Ascending aorta (tissue), 2 donors: Measurements from ENCODE around the gene EME2. TPM values are rescaled to one million over a fixed set of nuclear protein-coding genes. Genes with fewer than 3 reads are reported as not detected.

Experiments
- DNase-seq, 2 donors: peaks; one replicate each; pipeline ENCODE4 v3.0.0-alpha.2; 2019; ENCODE audit warnings: low spot score in 2 of 2
- H3K27ac ChIP-seq, 2 donors: fragments of 200-600 bp; sonication (generic); one replicate each; pipeline ENCODE4 v1.5.1; 2016 to 2017; ENCODE audit warnings: mild to moderate bottlenecking in 1 of 2
- H3K27me3 ChIP-seq: fragments of 200-600 bp; sonication (generic); one replicate; pipeline ENCODE4 v1.5.1; 2017
- H3K36me3 ChIP-seq, 2 donors: fragments of 200-600 bp; sonication (generic); one replicate each; pipeline ENCODE4 v1.5.1; 2016
- H3K4me1 ChIP-seq, 2 donors: fragments of 200-600 bp; sonication (generic); one replicate each; pipeline ENCODE4 v1.5.1; 2016 to 2017; ENCODE audit warnings: mild to moderate bottlenecking in 1 of 2
- H3K4me3 ChIP-seq, 2 donors: fragments of 200-600 bp; sonication (generic); one replicate each; pipeline ENCODE4 v1.5.1; 2016 to 2017; ENCODE audit warnings: mild to moderate bottlenecking in 1 of 2
- H3K9me3 ChIP-seq, 2 donors: fragments of 200-600 bp; sonication (generic); one replicate each; pipeline ENCODE4 v1.5.1; 2016
- intact Hi-C: fragments of 100-400 bp; cut with DNase I; formaldehyde crosslinking; loops from one replicate; pipeline ENCODE4 v1.15.1; 2023
- total RNA-seq: library from RNA; depleted of rRNA; stranded (reverse); fragments of >200 nt; gene quantifications from one replicate; pipeline ENCODE4 v1.1.0, GENCODE V29; 2016
- TF ChIP-seq, protein P1 (sequence below), 3 experiments: fragments of 200-600 bp in 2 of 3; fragments of 450-650 bp in 1 of 3; sonication (generic) in 2 of 3; IDR thresholded peaks; one replicate each; pipeline ENCODE4 v1.5.1; 2016 to 2019; ENCODE audit warnings: antibody characterized with exemption in 3 of 3, mild to moderate bottlenecking in 1 of 3, moderate library complexity in 1 of 3

EME2 gene
- total RNA-seq, 1 donor from 2014 or later: 25.3 TPM

DNA sequence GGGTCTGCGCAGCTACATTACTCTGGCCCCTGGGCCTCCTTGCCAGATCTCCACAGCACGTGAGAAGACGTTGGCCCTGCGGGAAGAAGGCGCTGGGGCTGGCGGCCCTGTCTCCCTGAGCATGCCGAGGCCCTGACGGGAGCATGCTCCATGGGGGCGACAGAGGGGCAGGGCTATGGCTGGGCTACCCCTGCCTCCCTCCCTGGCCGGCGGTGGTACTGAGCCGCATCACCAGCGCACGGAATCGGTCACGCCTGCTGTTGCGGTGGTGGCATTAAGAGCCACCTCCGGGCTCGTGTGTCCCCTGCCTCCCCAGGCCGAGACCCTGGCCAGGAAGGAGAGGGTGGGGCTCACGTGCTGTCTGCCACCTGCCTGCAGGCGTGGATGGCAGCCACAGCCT, 38.5 kb upstream of the EME2 start:
- no peak for DNase-seq
- Histone ChIP-seq H3K27ac (no peak overlapping the region), H3K4me3 (no peak overlapping the region), H3K36me3 (peaks cover 40 to 45% of the 10 kb centered on the region in 2 donors), H3K4me1 (no peaks in the 10 kb centered on the region), H3K27me3 (no peaks in the 10 kb centered on the region), H3K9me3 (no peaks in the 10 kb centered on the region)
- TF ChIP-seq, protein P1, sequence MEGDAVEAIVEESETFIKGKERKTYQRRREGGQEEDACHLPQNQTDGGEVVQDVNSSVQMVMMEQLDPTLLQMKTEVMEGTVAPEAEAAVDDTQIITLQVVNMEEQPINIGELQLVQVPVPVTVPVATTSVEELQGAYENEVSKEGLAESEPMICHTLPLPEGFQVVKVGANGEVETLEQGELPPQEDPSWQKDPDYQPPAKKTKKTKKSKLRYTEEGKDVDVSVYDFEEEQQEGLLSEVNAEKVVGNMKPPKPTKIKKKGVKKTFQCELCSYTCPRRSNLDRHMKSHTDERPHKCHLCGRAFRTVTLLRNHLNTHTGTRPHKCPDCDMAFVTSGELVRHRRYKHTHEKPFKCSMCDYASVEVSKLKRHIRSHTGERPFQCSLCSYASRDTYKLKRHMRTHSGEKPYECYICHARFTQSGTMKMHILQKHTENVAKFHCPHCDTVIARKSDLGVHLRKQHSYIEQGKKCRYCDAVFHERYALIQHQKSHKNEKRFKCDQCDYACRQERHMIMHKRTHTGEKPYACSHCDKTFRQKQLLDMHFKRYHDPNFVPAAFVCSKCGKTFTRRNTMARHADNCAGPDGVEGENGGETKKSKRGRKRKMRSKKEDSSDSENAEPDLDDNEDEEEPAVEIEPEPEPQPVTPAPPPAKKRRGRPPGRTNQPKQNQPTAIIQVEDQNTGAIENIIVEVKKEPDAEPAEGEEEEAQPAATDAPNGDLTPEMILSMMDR (IDR thresholded peaks at IDR 0.05): no peak
- intact Hi-C loops: no loop called here

GRCh38 chr16:1734816-1735215, 37.8 kb upstream of the EME2 start:
- peaks cover 34 to 39% of the 10 kb centered on the region in 2 donors for H3K36me3 ChIP-seq
- H3K9me3 ChIP-seq: no peaks in the 10 kb centered on the region
- intact Hi-C loops: no loop called here
- no peaks in the 10 kb centered on the region for H3K27me3 ChIP-seq
- no peak for DNase-seq
- no peaks in the 10 kb centered on the region for H3K4me1 ChIP-seq
- TF ChIP-seq, protein P1 (IDR thresholded peaks at IDR 0.05): no peak
- H3K4me3 ChIP-seq: no peak overlapping the region
- H3K27ac ChIP-seq: no peak overlapping the region

DNA sequence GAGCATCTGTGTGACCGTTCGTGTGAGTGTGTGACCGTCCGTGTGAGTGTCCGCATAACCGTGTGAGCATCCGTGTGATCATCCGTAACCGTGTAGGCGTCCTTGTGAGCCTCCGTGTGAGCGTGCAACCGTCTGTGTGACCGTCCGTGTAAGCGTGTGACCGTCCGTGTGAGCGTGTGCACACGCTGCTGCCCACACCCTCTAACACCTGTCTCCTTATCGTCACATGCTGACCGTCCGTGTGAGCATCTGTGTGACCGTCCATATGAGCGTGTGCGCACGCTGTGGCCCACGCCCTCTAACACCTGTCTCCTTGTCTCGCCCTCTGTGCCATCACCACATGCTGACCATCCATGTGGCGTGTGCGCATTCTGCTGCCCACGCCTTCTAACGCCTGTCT, 32.4 kb upstream of the EME2 start:
- TF ChIP-seq, protein P1 (IDR thresholded peaks at IDR 0.05): no peak
- H3K36me3 ChIP-seq: peaks cover 21 to 33% of the 10 kb centered on the region in 2 donors
- H3K4me3 ChIP-seq: no peak overlapping the region
- DNase-seq: no peak
- H3K9me3 ChIP-seq: no peaks in the 10 kb centered on the region
- no peaks in the 10 kb centered on the region for H3K27me3 ChIP-seq
- no peak overlapping the region for H3K27ac ChIP-seq
- intact Hi-C loops: no loop called here
- no peaks in the 10 kb centered on the region for H3K4me1 ChIP-seq

DNA sequence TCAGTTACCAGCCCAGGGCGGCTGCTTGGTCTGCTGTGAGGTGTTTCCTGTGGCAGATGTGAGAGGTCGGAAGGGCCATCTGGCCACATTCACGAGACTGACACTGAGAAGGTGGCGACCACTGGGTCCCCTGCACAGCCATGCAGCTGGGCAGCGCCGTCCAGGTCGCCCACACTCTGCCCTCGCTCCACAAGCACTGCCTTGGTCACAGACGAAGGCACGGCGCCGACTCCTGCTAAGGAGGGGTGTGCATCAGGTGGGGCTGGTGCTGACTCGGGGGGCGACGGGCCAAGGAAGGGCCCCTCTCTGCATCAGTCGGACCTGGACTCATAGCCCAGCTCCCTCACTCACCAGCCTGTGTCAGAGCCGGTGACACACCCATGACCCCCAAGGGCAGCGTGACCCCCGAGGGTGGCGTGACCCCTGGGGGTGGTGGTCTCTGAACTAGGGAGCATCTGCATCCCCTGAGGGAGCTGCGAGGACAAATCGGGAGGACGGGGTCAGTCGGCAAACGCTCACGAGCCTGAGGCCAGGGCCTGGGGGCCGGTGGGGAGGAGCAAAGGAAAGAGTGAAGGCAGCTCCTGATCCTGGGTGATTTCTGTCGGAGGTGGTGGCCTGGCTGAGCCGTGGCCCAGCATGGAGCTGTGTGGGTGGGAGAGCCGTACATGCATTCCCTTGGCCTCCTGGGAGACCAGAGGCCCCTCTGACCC, 31.7 kb upstream of the EME2 start:
- Histone ChIP-seq H3K27ac (no peak overlapping the region), H3K9me3 (no peaks in the 10 kb centered on the region), H3K4me3 (no peak overlapping the region), H3K4me1 (no peaks in the 10 kb centered on the region), H3K36me3 (peaks cover 28 to 37% of the 10 kb centered on the region in 2 donors), H3K27me3 (no peaks in the 10 kb centered on the region)
- intact Hi-C loops: no loop called here
- TF ChIP-seq, protein P1 (IDR thresholded peaks at IDR 0.05): no peak
- no peak for DNase-seq

- Histone ChIP-seq H3K9me3 (no peaks in the 10 kb centered on the region), H3K27me3 (no peaks in the 10 kb centered on the region), H3K4me3 (no peak overlapping the region), H3K27ac (no peak overlapping the region), H3K4me1 (no peaks in the 10 kb centered on the region), H3K36me3 (peaks cover 34 to 41% of the 10 kb centered on the region in 2 donors)
- no peak for DNase-seq
- TF ChIP-seq, protein P1 (IDR thresholded peaks at IDR 0.05): no peak
- intact Hi-C loops: no loop called here
These were observed 31.0 kb upstream of the EME2 start for GRCh38 chr16:1741553-1742165.
